GM19372 (cell line): Measurements from ENCODE around the gene AGO1.
"Not testable (repeated sequence)": the region's sequence is repeated elsewhere in the genome, so short reads cannot be mapped to it uniquely, and the experiment has no call there.

Experiments used
- ATAC-seq: cut with Tn5 transposase; IDR thresholded peaks from one replicate; pipeline ENCODE4 v1.9.1; 2021; ENCODE audit warnings: mild to moderate bottlenecking, low read depth, moderate library complexity; ENCODE audit not compliant: unreplicated experiment

The AGO1 gene

GRCh38 chr1:35866991-35867390, 16.0 kb upstream of the AGO1 start:
- no peak for ATAC-seq

- ATAC-seq, result not testable (repeated sequence)
These were observed 13.6 kb upstream of the AGO1 start for GRCh38 chr1:35869245-35869950.

GRCh38 chr1:35870651-35871309, 12.2 kb upstream of the AGO1 start:
- ATAC-seq, result no peak

GRCh38 chr1:35873243-35873750, 9.7 kb upstream of the AGO1 start:
- ATAC-seq, result no peak

GRCh38 chr1:35874115-35874514, 8.9 kb upstream of the AGO1 start:
- not testable (repeated sequence) for ATAC-seq

- ATAC-seq, result no peak
These were observed 6.0 kb upstream of the AGO1 start for GRCh38 chr1:35876988-35877387.

GRCh38 chr1:35881850-35882273, 1.1 kb upstream of the AGO1 start:
- ATAC-seq, result no peak

- ATAC-seq, result no peak
These were observed 444 bp upstream of the AGO1 start for GRCh38 chr1:35882586-35882944.

GRCh38 chr1:35883635-35884101, 659 bp downstream of the AGO1 start:
- no peak for ATAC-seq

- no peak for ATAC-seq
These were observed 1.9 kb downstream of the AGO1 start for GRCh38 chr1:35884934-35885333.

GRCh38 chr1:35885961-35886558, 3.1 kb downstream of the AGO1 start:
- ATAC-seq, result no peak

GRCh38 chr1:35886577-35887431, 3.8 kb downstream of the AGO1 start:
- no peak for ATAC-seq

GRCh38 chr1:35887508-35887907, 4.5 kb downstream of the AGO1 start:
- ATAC-seq, result no peak

GRCh38 chr1:35888255-35888654, 5.2 kb downstream of the AGO1 start:
- ATAC-seq, result no peak

GRCh38 chr1:35888981-35889380, 6.0 kb downstream of the AGO1 start:
- not testable (repeated sequence) for ATAC-seq

- no peak for ATAC-seq
These were observed 10.3 kb downstream of the AGO1 start for GRCh38 chr1:35893051-35893879.

- no peak for ATAC-seq
These were observed 11.2 kb downstream of the AGO1 start for GRCh38 chr1:35894183-35894582.

- no peak for ATAC-seq
These were observed 11.6 kb downstream of the AGO1 start for GRCh38 chr1:35894656-35895055.

- ATAC-seq, result no peak
These were observed 16.9 kb downstream of the AGO1 start for GRCh38 chr1:35899941-35900340.

GRCh38 chr1:35901235-35901634, 18.2 kb downstream of the AGO1 start:
- no peak for ATAC-seq
